Central memory CD8-positive, alpha-beta T cell (primary cell): ENCODE results near the gene CLSTN2.
"Not testable (repeated sequence)": the region's sequence is repeated elsewhere in the genome, so short reads cannot be mapped to it uniquely, and the experiment has no call there.

Source experiments
- ATAC-seq: fragments of 150-1000 bp; cut with Tn5 transposase; replicated peaks from 2 replicates; pipeline ENCODE4 v1.10.0; 2022; ENCODE audit warnings: mild to moderate bottlenecking, moderate FRiP score, moderate number of reproducible peaks; ENCODE audit not compliant: poor library complexity, severe bottlenecking; ENCODE audit errors: extremely low read depth
- DNase-seq, 2 donors: peaks; one replicate each; pipeline ENCODE4 v3.0.0; 2021; ENCODE audit warnings: low spot score in 2 of 2
- H3K27ac Mint-ChIP-seq: one replicate; pipeline ENCODE4 v1.8.0; 2022; ENCODE audit warnings: low read depth, mild to moderate bottlenecking, moderate library complexity, mixed read lengths
- H3K27me3 Mint-ChIP-seq: one replicate; pipeline ENCODE4 v1.8.0; 2022; ENCODE audit warnings: mixed read lengths
- H3K36me3 Mint-ChIP-seq: one replicate; pipeline ENCODE4 v1.8.0; 2022; ENCODE audit warnings: mild to moderate bottlenecking, moderate library complexity, mixed read lengths; ENCODE audit not compliant: insufficient read depth
- H3K4me1 Mint-ChIP-seq: one replicate; pipeline ENCODE4 v1.8.0; 2022; ENCODE audit warnings: mixed read lengths
- H3K4me3 Mint-ChIP-seq: one replicate; pipeline ENCODE4 v1.8.0; 2022; ENCODE audit warnings: mild to moderate bottlenecking, moderate library complexity, mixed read lengths
- H3K9me3 Mint-ChIP-seq: one replicate; pipeline ENCODE4 v1.8.0; 2022; ENCODE audit warnings: mixed read lengths

The CLSTN2 gene

DNA sequence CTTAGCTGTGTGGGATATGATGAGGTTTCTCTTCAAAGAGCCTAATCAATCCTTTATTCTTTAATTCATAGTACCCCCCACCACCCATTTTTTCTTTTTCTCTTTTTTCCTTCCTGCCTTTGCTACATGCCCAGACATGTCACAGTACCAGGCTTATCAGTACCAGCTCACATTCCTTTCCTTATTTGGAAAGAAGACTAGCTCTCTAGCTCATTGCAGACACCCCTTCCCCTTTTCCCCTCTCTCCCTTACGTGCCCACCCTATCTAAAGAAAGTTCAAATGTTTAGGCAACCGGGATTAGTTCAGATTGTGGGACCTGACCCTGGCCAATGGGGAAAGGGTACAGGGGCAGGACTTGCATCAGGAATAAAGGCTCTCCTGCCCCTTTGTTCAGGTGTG is 488.6 kb downstream of the CLSTN2 start:
- not testable (repeated sequence) for H3K27ac Mint-ChIP-seq, H3K4me1 Mint-ChIP-seq, H3K4me3 Mint-ChIP-seq, DNase-seq, ATAC-seq, H3K9me3 Mint-ChIP-seq, H3K36me3 Mint-ChIP-seq
- peaks cover 16% of the 10 kb centered on the region for H3K27me3 Mint-ChIP-seq

DNA sequence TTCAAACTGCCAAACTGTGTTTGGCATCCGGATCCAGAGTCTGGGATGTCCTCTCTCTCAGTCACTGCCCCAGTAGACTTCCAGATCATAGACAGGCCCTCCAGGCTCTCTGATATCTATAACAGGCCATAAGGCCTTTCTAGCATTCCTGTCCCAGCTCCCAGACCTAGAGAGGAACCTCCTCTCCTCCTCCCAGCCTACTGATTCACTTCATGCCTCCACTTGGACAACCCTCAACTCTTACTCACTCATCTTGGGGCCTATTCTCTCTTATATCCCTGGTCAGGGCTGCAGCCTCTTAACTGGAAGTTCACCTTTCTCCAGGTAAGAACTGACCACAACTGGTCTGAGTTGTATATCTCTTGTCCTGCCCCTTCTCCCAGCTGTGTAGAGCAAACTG is 489.2 kb downstream of the CLSTN2 start:
- H3K27me3 Mint-ChIP-seq, result peaks cover 22% of the 10 kb centered on the region
- no peaks in the 10 kb centered on the region for H3K9me3 Mint-ChIP-seq
- H3K36me3 Mint-ChIP-seq, result no peaks in the 10 kb centered on the region
- ATAC-seq (no peak), DNase-seq (no peak)
- H3K4me1 Mint-ChIP-seq, result peaks cover 5% of the 10 kb centered on the region
- H3K4me3 Mint-ChIP-seq, result no peak overlapping the region
- H3K27ac Mint-ChIP-seq, result no peak overlapping the region

DNA sequence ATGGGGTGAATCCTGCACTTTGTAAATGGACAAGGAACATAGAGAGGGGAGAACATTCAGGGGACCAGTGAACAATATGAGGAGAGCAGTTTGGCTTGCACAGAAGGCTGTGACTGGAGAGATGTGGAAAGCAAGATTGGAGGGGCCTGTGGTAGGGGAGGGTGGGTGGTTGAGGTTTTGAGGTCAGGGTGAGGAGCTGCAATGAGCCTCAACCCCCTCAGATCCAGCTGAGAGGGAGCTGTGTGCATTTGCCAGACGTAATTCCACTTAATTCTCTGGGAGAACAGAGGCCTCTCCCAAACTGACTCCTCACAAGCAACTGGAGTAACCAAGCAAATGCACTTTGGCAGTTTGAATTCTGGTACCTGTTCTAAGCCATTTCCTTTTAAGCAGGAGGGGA is 489.7 kb downstream of the CLSTN2 start:
- no peak overlapping the region for H3K27ac Mint-ChIP-seq
- ATAC-seq (no peak), DNase-seq (no peak)
- H3K27me3 Mint-ChIP-seq, result peaks cover 27% of the 10 kb centered on the region
- H3K36me3 Mint-ChIP-seq, result no peaks in the 10 kb centered on the region
- no peak overlapping the region for H3K4me3 Mint-ChIP-seq
- H3K4me1 Mint-ChIP-seq, result peaks cover 5% of the 10 kb centered on the region
- H3K9me3 Mint-ChIP-seq, result no peaks in the 10 kb centered on the region

DNA sequence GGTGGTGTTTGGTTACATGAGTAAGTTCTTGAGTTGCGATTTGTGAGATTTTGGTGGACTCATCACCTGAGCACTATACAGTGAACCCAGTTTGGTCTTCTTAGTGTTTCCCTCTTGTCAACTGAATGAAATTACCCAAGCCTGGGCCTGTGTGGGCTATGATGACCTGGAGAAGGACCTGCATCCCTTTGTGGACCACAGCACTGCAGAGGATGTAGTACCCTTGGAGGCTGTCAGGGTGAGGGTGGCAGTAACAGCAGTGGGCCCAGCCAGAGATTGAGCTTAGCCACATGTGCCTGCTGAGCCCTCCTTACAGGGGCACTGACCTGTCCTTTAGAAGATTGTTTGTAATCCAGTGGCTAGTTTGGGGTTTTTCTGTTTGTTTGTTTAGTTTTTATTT is 492.8 kb downstream of the CLSTN2 start:
- H3K9me3 Mint-ChIP-seq, result no peaks in the 10 kb centered on the region
- H3K27me3 Mint-ChIP-seq, result peaks cover 27% of the 10 kb centered on the region
- H3K36me3 Mint-ChIP-seq, result no peaks in the 10 kb centered on the region
- ATAC-seq (no peak), DNase-seq (no peak)
- H3K4me3 Mint-ChIP-seq, result no peak overlapping the region
- no peak overlapping the region for H3K27ac Mint-ChIP-seq
- peaks cover 5% of the 10 kb centered on the region for H3K4me1 Mint-ChIP-seq

DNA sequence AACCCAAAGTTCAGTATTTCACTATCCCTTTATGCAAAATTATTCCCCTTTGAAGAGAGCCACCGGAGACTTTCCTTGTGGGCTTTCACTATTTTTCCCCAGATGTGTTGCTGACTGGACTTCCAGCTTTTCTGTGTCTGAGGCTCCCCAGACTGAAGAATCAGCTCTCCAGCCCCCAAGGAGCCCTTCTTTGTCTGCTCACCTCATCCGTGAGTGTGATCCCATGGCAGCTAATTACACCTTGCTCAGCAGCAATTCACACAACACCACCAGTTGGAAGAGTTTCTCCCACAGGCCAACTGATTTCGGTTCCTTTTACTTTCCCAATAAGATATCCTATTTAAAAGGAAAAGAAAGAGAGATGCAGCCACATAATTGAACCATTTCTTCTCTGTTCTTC is 493.4 kb downstream of the CLSTN2 start:
- Mint-ChIP-seq H3K27me3 (peaks cover 27% of the 10 kb centered on the region), H3K36me3 (no peaks in the 10 kb centered on the region), H3K27ac (no peak overlapping the region), H3K4me3 (no peak overlapping the region), H3K9me3 (no peaks in the 10 kb centered on the region), H3K4me1 (peaks cover 5% of the 10 kb centered on the region)
- DNase-seq, result no peak
- ATAC-seq, result no peak

DNA sequence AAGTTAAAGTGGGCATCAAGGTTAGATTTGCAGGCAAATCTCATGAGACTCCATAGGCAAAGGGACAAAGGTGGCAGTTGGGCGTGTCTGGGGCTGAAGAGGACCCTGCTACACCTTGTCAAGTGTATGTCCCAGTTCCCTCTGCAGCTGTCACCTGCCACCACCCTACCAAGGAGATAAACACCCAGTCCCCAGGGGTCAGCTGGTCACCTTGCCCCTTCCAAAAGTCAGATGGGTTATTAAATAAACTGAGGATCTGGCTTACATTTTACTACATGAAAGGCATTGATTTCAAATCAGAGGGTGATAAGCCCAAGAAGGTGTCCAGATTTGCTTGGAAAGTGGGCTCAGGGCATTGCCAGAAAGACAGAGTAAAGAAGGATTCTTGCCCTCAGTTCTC is 494.8 kb downstream of the CLSTN2 start:
- no peak overlapping the region for H3K27ac Mint-ChIP-seq
- peaks cover 16% of the 10 kb centered on the region for H3K27me3 Mint-ChIP-seq
- no peaks in the 10 kb centered on the region for H3K36me3 Mint-ChIP-seq
- ATAC-seq (no peak), DNase-seq (no peak)
- H3K9me3 Mint-ChIP-seq, result no peaks in the 10 kb centered on the region
- no peak overlapping the region for H3K4me3 Mint-ChIP-seq
- no peaks in the 10 kb centered on the region for H3K4me1 Mint-ChIP-seq

DNA sequence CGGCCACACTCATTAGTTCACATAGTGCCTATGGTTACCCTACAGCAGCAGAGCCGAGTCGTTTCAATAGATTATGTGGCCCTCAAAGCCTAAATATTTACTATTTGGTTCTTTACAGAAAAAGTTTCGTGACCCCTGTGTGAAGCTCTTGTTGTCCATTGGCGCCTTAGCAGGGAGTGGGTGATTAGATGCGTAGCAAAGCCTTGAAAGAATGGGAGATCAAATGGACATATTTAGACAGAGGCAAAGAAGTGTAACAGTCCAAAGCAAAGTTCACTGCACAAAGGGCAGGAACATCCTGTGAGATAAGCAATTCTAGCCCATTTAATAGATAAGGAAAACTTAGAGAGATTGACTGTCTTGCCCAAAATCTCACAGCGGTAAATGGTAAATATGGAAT is 495.5 kb downstream of the CLSTN2 start:
- H3K27ac Mint-ChIP-seq, result no peak overlapping the region
- peaks cover 16% of the 10 kb centered on the region for H3K27me3 Mint-ChIP-seq
- no peak for DNase-seq
- H3K4me3 Mint-ChIP-seq, result no peak overlapping the region
- no peaks in the 10 kb centered on the region for H3K9me3 Mint-ChIP-seq
- no peaks in the 10 kb centered on the region for H3K4me1 Mint-ChIP-seq
- ATAC-seq, result no peak
- H3K36me3 Mint-ChIP-seq, result no peaks in the 10 kb centered on the region

DNA sequence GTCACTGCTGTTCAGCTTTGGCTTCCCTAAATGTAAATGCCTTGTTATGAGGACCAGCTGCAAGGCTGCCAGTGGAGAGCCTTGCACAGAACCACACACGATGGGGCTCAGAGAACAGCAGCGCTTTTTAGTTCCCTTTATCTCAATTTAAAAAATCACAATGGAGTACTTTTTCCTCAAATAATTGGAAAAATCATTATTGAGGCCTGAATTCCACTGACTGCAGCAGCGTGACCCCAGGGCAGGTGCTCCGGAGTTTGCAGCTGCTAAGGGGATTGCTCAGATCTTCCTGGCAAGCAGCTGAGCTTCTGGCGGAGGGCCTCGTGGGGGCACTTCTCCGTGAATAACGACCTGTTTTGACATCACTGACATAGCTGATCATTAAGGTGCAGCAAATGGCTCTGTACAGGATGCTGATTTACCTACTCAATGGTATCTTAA is 497.3 kb downstream of the CLSTN2 start:
- Mint-ChIP-seq H3K4me1 (no peaks in the 10 kb centered on the region), H3K9me3 (no peaks in the 10 kb centered on the region), H3K36me3 (no peaks in the 10 kb centered on the region), H3K4me3 (no peak overlapping the region), H3K27ac (no peak overlapping the region), H3K27me3 (peaks cover 26% of the 10 kb centered on the region)
- ATAC-seq, result no peak
- DNase-seq, result no peak

DNA sequence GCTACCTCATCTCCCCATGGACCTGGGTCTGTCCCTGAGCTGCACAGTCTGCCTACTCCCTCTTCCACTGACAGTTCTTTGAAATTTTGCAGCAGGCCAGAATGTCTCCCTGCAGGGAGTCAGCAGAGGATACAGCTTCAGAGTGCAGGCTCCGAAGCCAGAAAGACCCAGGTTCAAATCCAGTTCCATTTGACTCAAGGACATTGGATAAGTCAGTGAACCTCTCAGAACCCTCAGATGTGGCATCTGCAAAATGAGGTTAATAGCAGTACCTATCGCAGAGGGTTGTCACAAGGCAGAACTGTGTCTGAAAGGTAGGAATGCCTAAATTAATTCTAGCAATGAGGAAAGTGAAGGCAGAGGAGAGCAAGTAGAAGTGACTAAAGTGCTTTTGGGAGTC is 498.4 kb downstream of the CLSTN2 start:
- Mint-ChIP-seq H3K9me3 (no peaks in the 10 kb centered on the region), H3K36me3 (no peaks in the 10 kb centered on the region), H3K27ac (no peak overlapping the region), H3K4me1 (no peaks in the 10 kb centered on the region), H3K27me3 (peaks cover 22% of the 10 kb centered on the region), H3K4me3 (no peak overlapping the region)
- peak in 1 of 2 donors; percentile 4 for DNase-seq
- no peak for ATAC-seq

DNA sequence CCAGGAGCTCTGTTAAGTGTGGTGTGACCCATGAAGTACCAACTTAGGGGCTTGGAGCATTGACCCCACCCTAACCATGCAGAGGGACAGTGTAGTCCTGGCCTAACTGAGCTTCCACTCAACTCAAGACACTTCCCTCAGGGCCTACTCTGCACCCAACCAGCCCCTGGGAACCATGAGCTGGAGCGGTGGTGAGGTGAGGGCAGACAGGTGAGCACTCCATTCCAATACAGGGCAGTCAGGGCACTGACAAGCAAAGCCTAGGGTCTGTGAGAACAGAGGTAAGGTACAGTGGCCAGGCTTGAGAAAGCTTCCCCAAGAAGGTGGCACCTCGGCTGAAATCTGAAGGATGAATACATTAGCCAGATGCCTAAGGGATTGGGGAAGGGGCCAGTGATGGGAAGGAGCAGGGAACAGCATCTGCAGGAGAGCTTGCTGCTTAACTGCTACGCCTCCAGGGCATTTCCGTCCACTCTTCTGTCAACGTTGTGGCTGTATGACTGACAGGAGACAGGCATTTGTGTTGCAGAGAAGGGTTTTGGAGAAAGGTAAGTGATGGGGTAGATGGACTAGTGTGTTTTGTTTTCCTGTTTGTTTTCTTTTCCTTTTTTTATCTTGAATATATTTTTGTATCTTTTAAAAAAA is 499.4 kb downstream of the CLSTN2 start:
- Mint-ChIP-seq H3K27ac (no peak overlapping the region), H3K27me3 (peaks cover 12% of the 10 kb centered on the region)
- ATAC-seq, result no peak

DNA sequence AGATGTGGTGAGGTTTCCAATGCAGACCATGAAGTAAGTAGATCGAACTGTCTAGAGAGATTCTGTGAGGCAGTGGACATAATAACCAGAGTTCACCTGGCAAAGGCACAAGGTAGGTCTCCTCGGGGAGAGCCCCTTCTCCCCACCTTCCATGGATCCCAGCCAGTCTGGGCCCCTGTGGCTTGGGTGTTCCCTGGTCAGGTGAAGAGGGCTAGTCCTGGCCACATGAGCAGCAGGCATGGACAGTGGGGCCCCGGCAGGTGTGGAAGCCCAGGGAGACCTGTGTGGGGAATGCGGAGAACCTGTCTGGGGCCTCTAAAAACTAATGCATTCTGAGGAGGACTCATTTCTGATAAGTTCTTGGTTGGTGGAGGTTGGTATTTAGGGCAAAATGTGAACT is 501.4 kb downstream of the CLSTN2 start:
- no peak overlapping the region for H3K4me3 Mint-ChIP-seq
- H3K27me3 Mint-ChIP-seq, result peaks cover 11% of the 10 kb centered on the region
- H3K27ac Mint-ChIP-seq, result no peak overlapping the region
- no peak for ATAC-seq
- no peaks in the 10 kb centered on the region for H3K9me3 Mint-ChIP-seq
- no peaks in the 10 kb centered on the region for H3K4me1 Mint-ChIP-seq
- no peaks in the 10 kb centered on the region for H3K36me3 Mint-ChIP-seq
- no peak for DNase-seq

More for the DNA sequence above, 499.4 kb downstream of the CLSTN2 start:
- Mint-ChIP-seq H3K4me1 (no peaks in the 10 kb centered on the region), H3K9me3 (no peaks in the 10 kb centered on the region), H3K36me3 (no peaks in the 10 kb centered on the region), H3K4me3 (no peak overlapping the region)
- DNase-seq, result no peak

DNA sequence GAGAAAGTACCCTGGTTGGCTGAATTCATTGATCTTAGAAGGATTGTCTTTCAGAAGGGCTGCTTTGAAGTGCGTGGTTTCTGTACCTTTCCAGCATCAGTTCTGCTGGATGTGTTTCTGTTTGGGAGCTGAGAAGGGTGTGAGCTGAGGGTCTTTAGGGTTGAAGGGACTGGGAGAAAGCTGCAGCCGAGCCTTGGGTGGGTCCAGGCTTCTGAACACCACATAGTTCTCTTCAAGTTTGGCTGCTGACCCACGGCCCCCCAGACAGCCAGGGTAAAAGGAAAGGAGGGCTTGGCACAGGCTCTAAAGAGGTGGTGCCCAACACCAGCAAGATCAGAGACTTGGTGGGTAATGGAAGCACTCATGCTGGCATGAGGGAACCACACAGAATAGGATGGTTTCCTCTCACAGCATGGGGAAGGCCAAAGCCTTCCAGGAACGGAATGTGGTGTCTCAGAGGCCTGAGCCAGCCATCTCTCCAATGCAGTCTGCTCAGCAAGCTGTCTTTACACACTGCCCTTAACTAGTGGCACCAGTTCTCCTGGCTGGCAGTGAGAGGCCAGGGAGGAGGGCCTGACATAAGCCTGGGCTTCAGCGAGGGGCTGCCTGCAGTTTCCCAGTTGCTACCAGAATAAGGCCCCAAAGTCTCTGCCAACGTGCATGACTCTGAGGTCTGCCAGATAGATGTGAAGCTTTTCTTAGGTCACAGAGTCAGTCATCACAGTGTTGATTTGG is 503.9 kb downstream of the CLSTN2 start:
- H3K27ac Mint-ChIP-seq, result no peak overlapping the region
- DNase-seq, result no peak
- H3K4me1 Mint-ChIP-seq, result no peaks in the 10 kb centered on the region
- ATAC-seq, result no peak
- no peak overlapping the region for H3K4me3 Mint-ChIP-seq
- peaks cover 30% of the 10 kb centered on the region for H3K27me3 Mint-ChIP-seq
- H3K36me3 Mint-ChIP-seq, result no peaks in the 10 kb centered on the region
- no peaks in the 10 kb centered on the region for H3K9me3 Mint-ChIP-seq

DNA sequence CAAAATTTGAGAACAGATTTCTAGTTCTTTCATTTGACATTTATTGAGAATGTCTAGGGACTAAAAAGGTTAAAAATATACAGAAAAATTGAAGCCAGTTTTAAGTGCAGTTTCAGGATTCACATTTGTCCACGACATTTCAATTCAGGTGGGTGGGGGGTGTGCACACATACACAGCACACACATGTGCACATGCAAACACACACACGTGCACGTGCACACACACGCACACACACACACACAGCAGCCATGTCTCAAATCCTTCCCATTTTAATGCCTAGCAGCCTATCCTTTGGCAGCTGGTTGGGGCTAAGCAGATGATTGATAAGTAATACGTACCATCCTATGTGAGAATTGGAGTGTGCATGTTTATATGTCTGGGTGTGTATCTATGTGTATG is 504.5 kb downstream of the CLSTN2 start:
- Mint-ChIP-seq H3K9me3 (no peaks in the 10 kb centered on the region), H3K36me3 (no peaks in the 10 kb centered on the region), H3K27ac (no peak overlapping the region), H3K4me1 (no peaks in the 10 kb centered on the region), H3K27me3 (peaks cover 30% of the 10 kb centered on the region), H3K4me3 (no peak overlapping the region)
- DNase-seq, result no peak
- ATAC-seq, result no peak
